Measurements from ENCODE around the gene MAN1C1.

GRCh38 chr1:25704267-25704691 is 87.7 kb downstream of the MAN1C1 start:
- TF ChIP-seq CTCF (IDR thresholded peaks at IDR 0.05 in 2 of 3, conservative IDR thresholded peaks at IDR 0.05 in 1 of 3; ENCODE audit: borderline replicate concordance in 1 of 3, insufficient read depth in 1 of 3, low read depth in 2 of 3, low read length in 2 of 3) (no peak), MAX (IDR thresholded peaks at IDR 0.05) (no peak), RAD21 (IDR thresholded peaks at IDR 0.05; ENCODE audit: low read depth) (no peak), ZNF274 (IDR thresholded peaks at IDR 0.05; ENCODE audit: low read depth, low read length) (no peak), POLR2A (IDR thresholded peaks at IDR 0.05; ENCODE audit: borderline replicate concordance, extremely low read depth, insufficient read depth, insufficient read length) (no peak), EZH2phosphoT487 (IDR thresholded peaks at IDR 0.05; ENCODE audit: borderline replicate concordance) (no peak), POLR2AphosphoS5 (IDR thresholded peaks at IDR 0.05; ENCODE audit: low read depth, low read length) (no peak), JUND (IDR thresholded peaks at IDR 0.05) (no peak), REST (IDR thresholded peaks at IDR 0.05; ENCODE audit: low read depth) (no peak), EGR1 (IDR thresholded peaks at IDR 0.05; ENCODE audit: low read depth) (no peak), SP1 (IDR thresholded peaks at IDR 0.05; ENCODE audit: low read depth) (no peak)

Measured in HCT116 (cell line).